ENCODE measurements around the gene FAM217B. TPM values are rescaled to one million over a fixed set of nuclear protein-coding genes. Genes with fewer than 3 reads are reported as not detected.

FAM217B gene
- total RNA-seq, 1 experiment from 2014 or later, result 8.1 TPM

- H3K4me3 ChIP-seq (replicated peaks in 1 of 2; ENCODE audit: low read depth in 1 of 2, low read length in 2 of 2), result no peak within 1 kb of the TSS
- BruUV-seq (replicated peaks), result no TSS peak
- TF ChIP-seq SIN3A (IDR thresholded peaks at IDR 0.05; ENCODE audit: low read depth) (no peak), FOSL1 (IDR thresholded peaks at IDR 0.05; ENCODE audit: low read depth) (no peak), JUND (IDR thresholded peaks at IDR 0.05) (no peak), RAD21 (IDR thresholded peaks at IDR 0.05; ENCODE audit: low read depth) (no peak), SRF (IDR thresholded peaks at IDR 0.05; ENCODE audit: low read depth) (no peak), EZH2phosphoT487 (IDR thresholded peaks at IDR 0.05; ENCODE audit: borderline replicate concordance) (no peak), ZBTB33 (IDR thresholded peaks at IDR 0.05; ENCODE audit: extremely low read depth, insufficient replicate concordance, low read length) (no peak), CEBPB (IDR thresholded peaks at IDR 0.05; ENCODE audit: low read depth) (no peak), EZH2 (IDR thresholded peaks at IDR 0.05) (no peak), ELF1 (IDR thresholded peaks at IDR 0.05; ENCODE audit: borderline replicate concordance, low read depth) (no peak), ZFX (IDR thresholded peaks at IDR 0.05) (no peak), ZNF274 (IDR thresholded peaks at IDR 0.05; ENCODE audit: low read depth, low read length) (no peak), MAX (IDR thresholded peaks at IDR 0.05) (no peak), YY1 (IDR thresholded peaks at IDR 0.05; ENCODE audit: extremely low read depth, insufficient replicate concordance, low read depth, low read length) (no peak), POLR2A (IDR thresholded peaks at IDR 0.05; ENCODE audit: borderline replicate concordance, extremely low read depth, insufficient read depth, insufficient read length) (no peak), POLR2AphosphoS5 (IDR thresholded peaks at IDR 0.05; ENCODE audit: low read depth, low read length) (no peak)
- ATAC-seq (no peak), DNase-seq (ENCODE audit: low read depth, low spot score) (no peak)
- no peak within 1 kb of the TSS for H3K9ac ChIP-seq (ENCODE audit: low read length)
- H3K4me1 ChIP-seq (ENCODE audit: control insufficient read depth in 1 of 2, insufficient read depth in 2 of 2, low read length in 2 of 2), result no peaks in the 10 kb centered on the region
- ChIA-PET POLR2A (no interaction called here), CTCF (interaction anchor here (1.8 kb wide), 1 partner anchor 18 kb away, joined by 4 read pairs; the partner anchor contains the start of genes FAM217B and PPP1R3D), RAD21 (ENCODE audit: low non-redundant PET in 1 of 2, low total read pairs in 2 of 2, uncharacterized antibody in 2 of 2, unreplicated experiment in 2 of 2) (no interaction called here)
- no peak within 1 kb of the TSS for H3K27ac ChIP-seq (ENCODE audit: low read depth, low read length)
- H3K36me3 ChIP-seq (ENCODE audit: control insufficient read depth in 1 of 2, insufficient read depth in 2 of 2, low read length in 2 of 2), result no peaks in the 10 kb centered on the region
- no peaks in the 10 kb centered on the region for H4K20me1 ChIP-seq (ENCODE audit: insufficient read depth)
- H3K9me2 ChIP-seq (ENCODE audit: insufficient read depth), result no peaks in the 10 kb centered on the region
- no peak within 1 kb of the TSS for H3K4me2 ChIP-seq (ENCODE audit: low read length)
- no peak within 1 kb of the TSS for H2AFZ ChIP-seq (ENCODE audit: low read depth, low read length, poor library complexity, severe bottlenecking)
- peaks cover 27% of the 10 kb centered on the region for H3K27me3 ChIP-seq (ENCODE audit: insufficient read depth, low read length)
- no peaks in the 10 kb centered on the region for H3K9me3 ChIP-seq (ENCODE audit: control insufficient read depth in 1 of 2, insufficient read depth in 1 of 2, low read depth in 1 of 2, low read length in 2 of 2)
- intact Hi-C loops (cut with micrococcal nuclease), result no loop called here
- no peaks in the 10 kb centered on the region for H3K79me2 ChIP-seq (ENCODE audit: insufficient read depth, low read length)
Measured at GRCh38 chr20:59958123-59958522, 17.9 kb downstream of the FAM217B start, which contains the start of gene CDH26. CDH26 (plus strand) TSS chr20:59958423; CDS start chr20:59958727, 304 bp downstream.

Data from HCT116 (cell line).